HG03439 (cell line): ENCODE results near the gene ARHGAP8.

Source experiments
- ATAC-seq: cut with Tn5 transposase; IDR thresholded peaks from one replicate; pipeline ENCODE4 v1.9.1; 2021; ENCODE audit warnings: mild to moderate bottlenecking, moderate library complexity; ENCODE audit not compliant: unreplicated experiment

Gene ARHGAP8

GRCh38 chr22:44764974-44765373 lies 12.6 kb downstream of the ARHGAP8 start:
- no peak for ATAC-seq

GRCh38 chr22:44765571-44766285 lies 13.4 kb downstream of the ARHGAP8 start:
- no peak for ATAC-seq

- no peak for ATAC-seq
Observed at GRCh38 chr22:44773082-44773481, 20.7 kb downstream of the ARHGAP8 start.

- ATAC-seq, result no peak
Observed at GRCh38 chr22:44775862-44776261, 23.5 kb downstream of the ARHGAP8 start.

GRCh38 chr22:44776605-44777363 lies 24.4 kb downstream of the ARHGAP8 start:
- ATAC-seq, result no peak

- ATAC-seq, result no peak
Observed at GRCh38 chr22:44777364-44777755, 25.0 kb downstream of the ARHGAP8 start.

- ATAC-seq, result no peak
Observed at GRCh38 chr22:44780876-44781449, 28.6 kb downstream of the ARHGAP8 start.

- ATAC-seq, result no peak
Observed at GRCh38 chr22:44782363-44782963, 30.1 kb downstream of the ARHGAP8 start.

GRCh38 chr22:44783091-44783490 lies 30.7 kb downstream of the ARHGAP8 start:
- ATAC-seq, result no peak

- ATAC-seq, result no peak
Observed at GRCh38 chr22:44783581-44783980, 31.2 kb downstream of the ARHGAP8 start.

- no peak for ATAC-seq
Observed at GRCh38 chr22:44786136-44786535, 33.8 kb downstream of the ARHGAP8 start.

GRCh38 chr22:44786610-44787009 lies 34.2 kb downstream of the ARHGAP8 start:
- ATAC-seq, result no peak

- no peak for ATAC-seq
Observed at GRCh38 chr22:44787832-44788231, 35.5 kb downstream of the ARHGAP8 start.

GRCh38 chr22:44793106-44793505 lies 40.7 kb downstream of the ARHGAP8 start:
- no peak for ATAC-seq

GRCh38 chr22:44793506-44794172 lies 41.3 kb downstream of the ARHGAP8 start:
- ATAC-seq, result no peak

GRCh38 chr22:44795701-44796630 lies 43.6 kb downstream of the ARHGAP8 start:
- no peak for ATAC-seq

- ATAC-seq, result no peak
Observed at GRCh38 chr22:44797181-44797725, 44.9 kb downstream of the ARHGAP8 start.

GRCh38 chr22:44799077-44799945 lies 46.9 kb downstream of the ARHGAP8 start:
- no peak for ATAC-seq
